22Rv1 (cell line): ENCODE measurements around the gene NRGN.
A peak's percentile ranks its signal among the peaks of the same experiment; 100 is the strongest.
"Not testable (repeated sequence)": the region's sequence is repeated elsewhere in the genome, so short reads cannot be mapped to it uniquely, and the experiment has no call there.

Source experiments
- H3K27ac ChIP-seq: fragments of 450-650 bp; 2 replicates; pipeline ENCODE4 v1.5.1; 2017
- CTCF ChIP-seq: fragments of 450-650 bp; IDR thresholded peaks from 2 replicates; pipeline ENCODE4 v1.5.1; 2017; ENCODE audit warnings: mild to moderate bottlenecking
- ZFX ChIP-seq: fragments of 450-650 bp; IDR thresholded peaks from 2 replicates; pipeline ENCODE4 v1.6.1; 2017; ENCODE audit warnings: antibody characterized with exemption, borderline replicate concordance

Gene NRGN

GRCh38 chr11:124762105-124762623, 22.4 kb downstream of the NRGN start, which contains the start of gene ESAM:
TSS of gene ESAM (minus strand) at chr11:124762290. CDS start at chr11:124762154, 136 bp downstream.
- peak within 1 kb of the TSS; percentile 61 for H3K27ac ChIP-seq
- no peak for TF ChIP-seq ZFX
- no peak for TF ChIP-seq CTCF

- no peak for TF ChIP-seq ZFX
- TF ChIP-seq CTCF, result no peak
- H3K27ac ChIP-seq, result peak overlapping the region; percentile 61
These were observed 22.9 kb downstream of the NRGN start for GRCh38 chr11:124762624-124763155.

GRCh38 chr11:124763156-124763947, 23.6 kb downstream of the NRGN start:
- H3K27ac ChIP-seq, result peak overlapping the region; percentile 61

GRCh38 chr11:124766156-124766555, 26.4 kb downstream of the NRGN start:
- no peak overlapping the region for H3K27ac ChIP-seq

More at GRCh38 chr11:124763156-124763947, 23.6 kb downstream of the NRGN start:
- TF ChIP-seq ZFX (no peak), CTCF (peak; percentile 88)

GRCh38 chr11:124768914-124769313, 29.2 kb downstream of the NRGN start:
- TF ChIP-seq CTCF (no peak), ZFX (no peak)

More at GRCh38 chr11:124766156-124766555, 26.4 kb downstream of the NRGN start:
- TF ChIP-seq ZFX, result no peak
- TF ChIP-seq CTCF, result no peak

GRCh38 chr11:124769806-124770774, 30.3 kb downstream of the NRGN start:
- no peak for TF ChIP-seq CTCF
- TF ChIP-seq ZFX, result no peak
- H3K27ac ChIP-seq, result peak overlapping the region; percentile 44; the same call in 1 of the 2 replicates

More at GRCh38 chr11:124768914-124769313, 29.2 kb downstream of the NRGN start:
- peak overlapping the region; percentile 44 for H3K27ac ChIP-seq

GRCh38 chr11:124770959-124771358, 31.2 kb downstream of the NRGN start:
- H3K27ac ChIP-seq, result not testable (repeated sequence)
